K562 (cell line): Measurements from ENCODE around the gene OCSTAMP. TPM values are rescaled to one million over a fixed set of nuclear protein-coding genes. Genes with fewer than 3 reads are reported as not detected.

Experiments used
- ATAC-seq: fragments of 200-7000 bp; cut with Tn5 transposase; 3 replicates; pipeline ENCODE4 v1.9.1; 2020; ENCODE audit warnings: moderate library complexity
- BruUV-seq: library from RNA; stranded (reverse); fragments of 400-500 nt; replicated peaks from 2 replicates; lab custom pipeline; 2021; lab: Mats Ljungman, UMichigan
- CTCF ChIA-PET: fragments of 300-600 bp; formaldehyde crosslinking; extraction: SDS; loops from one replicate; lab custom pipeline; 2021; ENCODE audit warnings: low intra/inter-chr PET ratio; lab: Yijun Ruan, JAX
- POLR2A ChIA-PET: fragments of 300-600, 350-650 bp; sonication (Branson Sonifier 250); formaldehyde crosslinking; extraction: SDS; loops from one replicate; lab custom pipeline; 2021; ENCODE audit warnings: antibody characterized with exemption, inconsistent platforms; lab: Yijun Ruan, JAX
- DNase-seq, 4 experiments: peaks; one replicate each; pipeline versions ENCODE4 v3.0.0 to v3.0.0-alpha.2; 2011 to 2018; ENCODE audit warnings: low spot score in 3 of 4, mixed read lengths in 3 of 4; ENCODE audit errors: extremely low read depth in 1 of 4
- FAIRE-seq: peaks from 2 replicates; lab custom pipeline; 2011; peaks lifted over from hg19 to GRCh38; lab: Jason Lieb, UNC
- H2AFZ ChIP-seq: 2 replicates; pipeline ENCODE4 v1.6.0; 2011; ENCODE audit warnings: low read depth, low read length, control low read depth, inconsistent platforms
- H3K27ac ChIP-seq: fragments of 200-600 bp; 3 replicates; pipeline ENCODE4 v1.8.0; 2011; ENCODE audit warnings: low read depth, mild to moderate bottlenecking, control low read depth, inconsistent platforms, low read length, moderate library complexity, mixed read lengths; ENCODE audit errors: extremely low read depth
- H3K27me3 ChIP-seq, 2 experiments: fragments of 300-600 bp in 1 of 2; 2 replicates in 1 of 2; 3 replicates in 1 of 2; pipeline versions ENCODE4 v1.6.0 to v1.8.0; 2011; ENCODE audit warnings: inconsistent platforms in 2 of 2, low read length in 2 of 2, mild to moderate bottlenecking in 1 of 2, mixed read lengths in 1 of 2, moderate library complexity in 1 of 2; ENCODE audit not compliant: control insufficient read depth in 2 of 2, insufficient read depth in 2 of 2
- H3K36me3 ChIP-seq: fragments of 300-600 bp; 3 replicates; pipeline ENCODE4 v1.8.0; 2011; ENCODE audit warnings: mild to moderate bottlenecking, low read length, inconsistent platforms; ENCODE audit not compliant: control insufficient read depth, insufficient read depth
- H3K4me1 ChIP-seq, 2 experiments: fragments of 200-600 bp in 1 of 2; replicated peaks in 1 of 2; 2 replicates in 1 of 2; 3 replicates in 1 of 2; pipeline versions ENCODE4 v1.5.1 to v1.8.0; 2011; ENCODE audit warnings: inconsistent platforms in 2 of 2, low read length in 2 of 2, mild to moderate bottlenecking in 1 of 2, mixed read lengths in 1 of 2, moderate library complexity in 1 of 2; ENCODE audit not compliant: control insufficient read depth in 2 of 2, insufficient read depth in 2 of 2
- H3K4me2 ChIP-seq: 2 replicates; pipeline ENCODE4 v1.6.1; 2011; ENCODE audit warnings: low read length, control low read depth, inconsistent platforms, mixed read lengths; ENCODE audit not compliant: insufficient read depth
- H3K4me3 ChIP-seq: fragments of 200-600 bp; sonication (generic), shearing (Covaris generic); 2 replicates; pipeline ENCODE4 v1.5.1; 2016; ENCODE audit warnings: control low read depth, inconsistent platforms
- H3K79me2 ChIP-seq: fragments of 200-600 bp; 3 replicates; pipeline ENCODE4 v1.8.0; 2011; ENCODE audit warnings: low read length, inconsistent platforms; ENCODE audit not compliant: control insufficient read depth, insufficient read depth
- H3K9ac ChIP-seq, 2 experiments: 2 replicates each; pipeline versions ENCODE4 v1.6.0 to v1.6.1; 2011; ENCODE audit warnings: low read depth in 2 of 2, low read length in 2 of 2, control low read depth in 1 of 2, inconsistent platforms in 1 of 2, mild to moderate bottlenecking in 1 of 2, mixed read lengths in 1 of 2; ENCODE audit not compliant: insufficient read depth in 1 of 2
- H3K9me1 ChIP-seq: one replicate; pipeline ENCODE4 v1.6.0; 2011; ENCODE audit warnings: inconsistent platforms, mild to moderate bottlenecking, low read length, moderate library complexity; ENCODE audit not compliant: control insufficient read depth, insufficient read depth
- H3K9me3 ChIP-seq: replicated peaks from 2 replicates; pipeline ENCODE4 v1.5.1; 2011; ENCODE audit warnings: low read depth, low read length, inconsistent platforms; ENCODE audit not compliant: control insufficient read depth, insufficient read depth
- H4K20me1 ChIP-seq: replicated peaks from 2 replicates; pipeline ENCODE4 v1.6.1; 2011; ENCODE audit warnings: low read length, inconsistent platforms, mixed read lengths; ENCODE audit not compliant: control insufficient read depth, insufficient read depth
- AFF1 ChIP-seq, 2 experiments: fragments of 450-650 bp; IDR thresholded peaks; 2 replicates each; pipeline ENCODE4 v1.6.1; 2018; ENCODE audit warnings: mild to moderate bottlenecking in 2 of 2, low read depth in 1 of 2; ENCODE audit not compliant: partially characterized antibody in 2 of 2
- ARID1B ChIP-seq: fragments of 450-650 bp; IDR thresholded peaks from 2 replicates; pipeline ENCODE4 v1.6.1; 2016; ENCODE audit warnings: antibody characterized with exemption, mild to moderate bottlenecking, inconsistent platforms
- CBFA2T2 ChIP-seq: fragments of 450-650 bp; conservative IDR thresholded peaks from 2 replicates; pipeline ENCODE4 v1.6.1; 2017; ENCODE audit warnings: mild to moderate bottlenecking
- CBFA2T3 ChIP-seq: fragments of 450-650 bp; IDR thresholded peaks from 2 replicates; pipeline ENCODE4 v1.6.1; 2017
- CEBPB ChIP-seq: fragments of 450-650 bp; IDR thresholded peaks from 2 replicates; pipeline ENCODE4 v1.6.1; 2016; ENCODE audit warnings: missing genetic modification characterization, missing compliant biosample characterization
- FOXJ2 ChIP-seq: fragments of 200-800 bp; sonication (Bioruptor generic); IDR thresholded peaks from 2 replicates; pipeline ENCODE4 v1.6.1; 2016; ENCODE audit warnings: missing genetic modification characterization, missing compliant biosample characterization
- MTA2 ChIP-seq: fragments of 450-650 bp; IDR thresholded peaks from 2 replicates; pipeline ENCODE4 v1.6.1; 2016; ENCODE audit warnings: low read depth
- NFIC ChIP-seq: fragments of 450-650 bp; IDR thresholded peaks from 2 replicates; pipeline ENCODE4 v1.6.1; 2017; ENCODE audit warnings: mild to moderate bottlenecking, inconsistent platforms
- TARDBP ChIP-seq: fragments of 450-650 bp; IDR thresholded peaks from 2 replicates; pipeline ENCODE4 v1.6.1; 2016
- YY1 ChIP-seq, 3 experiments: IDR thresholded peaks; 2 replicates each; pipeline ENCODE4 v1.6.1; 2011; ENCODE audit warnings: low read length in 2 of 3, mild to moderate bottlenecking in 2 of 3, moderate library complexity in 2 of 3, borderline replicate concordance in 1 of 3, control low read depth in 1 of 3, low read depth in 1 of 3; ENCODE audit not compliant: insufficient read depth in 3 of 3, insufficient replicate concordance in 2 of 3, control insufficient read depth in 1 of 3, insufficient read length in 1 of 3; ENCODE audit errors: extremely low read depth in 1 of 3
- ZNF274 ChIP-seq: IDR thresholded peaks from 2 replicates; pipeline ENCODE4 v1.6.1; 2011; ENCODE audit warnings: low read depth, mild to moderate bottlenecking, low read length, moderate library complexity, borderline replicate concordance
- ZNF609 ChIP-seq: sonication (generic); formaldehyde crosslinking; IDR thresholded peaks from 2 replicates; pipeline ENCODE4 v1.8.1; 2023; ENCODE audit warnings: missing genetic modification reagents, mild to moderate bottlenecking, borderline replicate concordance
- WGBS: fragments of 100-300 bp; shearing (Covaris generic); methylation state at CpG from one replicate; pipeline ENCODE4 v1.1.6; 2016; ENCODE audit warnings: low coverage, mixed read lengths; ENCODE audit not compliant: insufficient coverage; ENCODE audit errors: missing lambda C conversion rate; 5-methylcytosine and 5-hydroxymethylcytosine counted together
- in situ Hi-C: fragments of 300-500 bp; cut with MboI; formaldehyde crosslinking; loops from 4 replicates; pipeline ENCODE4 v1.15.0; 2018; ENCODE audit warnings: inconsistent platforms, mixed read lengths
- intact Hi-C: fragments of 100-400 bp; cut with micrococcal nuclease; formaldehyde crosslinking; loops from 2 replicates; pipeline ENCODE4 v1.14.2; 2022
- polyA plus RNA-seq, 8 experiments: library from polyadenylated mRNA; depleted of rRNA in 4 of 8; stranded (reverse) in 5 of 8; unstranded in 3 of 8; fragments of >200 nt; fragmentation: Nextera tagmentation in 2 of 8; fragmentation: Illumina TruSeq in 1 of 8; extraction: Ambion mirVana in 2 of 8; extraction: Trizol in 1 of 8; gene quantifications; 2 replicates each; pipeline versions ENCODE4 v1.2.1 to v1.2.3, GENCODE V29; 2011 to 2014; ENCODE audit warnings: inconsistent platforms in 1 of 8, missing spikeins in 1 of 8
- total RNA-seq, 7 experiments: library from RNA; depleted of rRNA in 6 of 7; stranded (reverse); fragments of >200 nt in 6 of 7; fragmentation: Illumina TruSeq in 2 of 7; extraction: Trizol in 2 of 7; gene quantifications; 2 replicates each; pipeline versions ENCODE4 v1.2.1 to v1.2.3, GENCODE V29; 2011 to 2021; ENCODE audit warnings: low replicate concordance in 1 of 7

The OCSTAMP gene
- total and polyA plus RNA-seq, 9 of the 15 experiments (the other 6 are each of a cell fraction or from before 2014, with no cell fraction given), result not detected

DNA sequence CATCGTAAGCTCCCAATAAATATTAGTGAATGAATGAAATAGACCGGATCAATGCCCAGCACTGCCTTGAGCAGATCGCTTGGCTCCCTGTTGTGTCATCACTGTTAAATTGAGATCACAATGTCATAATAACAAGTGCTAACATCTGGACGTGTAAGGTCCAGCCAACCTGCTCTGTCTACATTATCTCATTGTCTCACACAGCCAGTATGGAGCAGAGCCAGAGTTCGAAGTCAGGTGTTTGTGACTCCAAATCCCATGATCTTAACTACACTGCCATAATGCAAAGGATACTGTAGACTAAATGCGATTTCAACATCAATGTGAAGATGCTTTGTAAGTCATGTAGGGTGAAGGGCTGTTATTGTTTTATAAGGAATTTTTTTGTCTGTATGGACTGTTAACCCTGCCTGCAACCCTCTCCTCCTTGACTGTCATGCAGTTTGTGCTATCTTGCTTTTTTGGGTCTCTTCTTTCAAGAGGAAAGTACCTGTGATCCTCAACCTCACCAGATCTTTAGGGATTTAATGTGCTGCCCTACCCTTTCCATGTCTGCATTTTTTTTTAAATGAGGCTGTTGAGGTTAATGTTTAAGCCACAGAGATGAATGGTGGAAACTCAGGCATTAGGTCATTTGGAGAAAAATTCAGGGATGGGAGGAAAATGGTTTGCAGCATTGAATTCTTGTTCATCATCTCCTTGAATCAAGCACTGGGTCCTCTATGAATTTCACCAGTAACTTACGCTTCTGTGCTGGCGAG lies 49.0 kb upstream of the OCSTAMP start:
- H3K4me3 ChIP-seq, result no peak overlapping the region
- CTCF ChIA-PET, result no interaction called here
- TF ChIP-seq ARID1B (peak; percentile 62), CBFA2T2 (peak; percentile 62), FOXJ2 (peak; percentile 66; the same call in 1 of the 2 replicates), AFF1 (IDR thresholded peaks at IDR 0.05; ENCODE audit: low read depth in 1 of 2, partially characterized antibody in 2 of 2) (no peak), TARDBP (no peak), NFIC (peak; percentile 60), MTA2 (peak; percentile 24; the same call in 1 of the 2 replicates), ZNF274 (no peak), ZNF609 (CRISPR knock-in tag) (no peak), CEBPB (peak; percentile 61; the same call in 1 of the 2 replicates), CBFA2T3 (peak; percentile 78), YY1 (IDR thresholded peaks at IDR 0.05; ENCODE audit: borderline replicate concordance in 1 of 3, control insufficient read depth in 1 of 3, extremely low read depth in 1 of 3, insufficient read depth in 3 of 3, insufficient read length in 1 of 3, insufficient replicate concordance in 2 of 3, low read depth in 1 of 3, low read length in 2 of 3) (no peak)

More for the DNA sequence above, 49.0 kb upstream of the OCSTAMP start:
- Histone ChIP-seq H3K27me3 (no peaks in the 10 kb centered on the region), H4K20me1 (no peaks in the 10 kb centered on the region), H3K4me1 (no peaks in the 10 kb centered on the region; a peak in 2 of 5 replicates), H3K27ac (no peak overlapping the region), H3K4me2 (peak overlapping the region; percentile 12; the same call in 1 of the 2 replicates), H3K36me3 (no peaks in the 10 kb centered on the region), H3K9ac (no peak overlapping the region), H3K79me2 (no peaks in the 10 kb centered on the region), H3K9me3 (no peaks in the 10 kb centered on the region), H2AFZ (no peak overlapping the region), H3K9me1 (no peaks in the 10 kb centered on the region)
- POLR2A ChIA-PET, result no interaction called here
- intact Hi-C loops, result no loop called here
- ATAC-seq (peak; percentile 48), FAIRE-seq (peak; percentile 26), DNase-seq (peak in 2 of 4 experiments; percentile 23 to 49)
- 39% methylated on average over 8 of the region's 8 CpGs for WGBS
- no TSS peak for BruUV-seq
- in situ Hi-C loops, result no loop called here
